T-cell (primary cell): ENCODE results near the gene NPTX2. TPM values are rescaled to one million over a fixed set of nuclear protein-coding genes. Genes with fewer than 3 reads are reported as not detected.

Experiments used
- ATAC-seq, 4 experiments: fragments of 200-7000 bp in 3 of 4; fragments of 150-1000 bp in 1 of 4; cut with Tn5 transposase; replicated peaks in 1 of 4; 1 replicate in 3 of 4; 2 replicates in 1 of 4; pipeline ENCODE4 v1.10.0; 2021; ENCODE audit warnings: moderate library complexity in 3 of 4, mild to moderate bottlenecking in 2 of 4, moderate number of reproducible peaks in 1 of 4
- CTCF ChIA-PET, 2 donors: fragments of 300-600 bp; sonication (Branson Sonifier 250); formaldehyde crosslinking; loops; one replicate each; lab custom pipeline; 2022; ENCODE audit warnings: antibody characterized with exemption in 2 of 2; lab: Charles Lee
- POLR2A ChIA-PET, 2 donors: fragments of 300-600 bp; sonication (Branson Sonifier 250); formaldehyde crosslinking; loops; one replicate each; lab custom pipeline; 2022; ENCODE audit warnings: antibody characterized with exemption in 2 of 2; lab: Charles Lee
- DNase-seq, 35 experiments: peaks; one replicate each; pipeline versions ENCODE4 v3.0.0 to v3.0.0-alpha.2; 2013 to 2023
- H3K27ac ChIP-seq: one replicate; pipeline ENCODE4 v1.5.1; 2013; ENCODE audit warnings: low read length
- H3K27me3 ChIP-seq, 2 experiments: replicated peaks in 1 of 2; 1 replicate in 1 of 2; 2 replicates in 1 of 2; pipeline versions ENCODE4 v1.6.1 to v1.7.0; 2013; ENCODE audit warnings: low read length in 1 of 2, mixed read lengths in 1 of 2; ENCODE audit not compliant: control insufficient read depth in 2 of 2, insufficient read depth in 2 of 2; ENCODE audit errors: extremely low read depth in 1 of 2
- H3K36me3 ChIP-seq, 2 donors: 1 replicate in 1 of 2; 2 replicates in 1 of 2; pipeline versions ENCODE4 v1.6.1 to v1.7.0; 2013; ENCODE audit warnings: low read length in 1 of 2; ENCODE audit not compliant: control insufficient read depth in 2 of 2, insufficient read depth in 1 of 2; ENCODE audit errors: extremely low read depth in 1 of 2
- H3K4me1 ChIP-seq, 2 experiments: 1 replicate in 1 of 2; 2 replicates in 1 of 2; pipeline versions ENCODE4 v1.6.1 to v1.7.0; 2013; ENCODE audit warnings: low read length in 2 of 2, mixed read lengths in 1 of 2; ENCODE audit not compliant: insufficient read depth in 2 of 2, control insufficient read depth in 1 of 2; ENCODE audit errors: extremely low read depth in 1 of 2
- H3K4me3 ChIP-seq, 2 donors: 1 replicate in 1 of 2; 2 replicates in 1 of 2; pipeline versions ENCODE4 v1.5.1 to v1.7.0; 2013; ENCODE audit warnings: mild to moderate bottlenecking in 2 of 2, low read length in 1 of 2, moderate library complexity in 1 of 2; ENCODE audit not compliant: control insufficient read depth in 1 of 2; ENCODE audit errors: extremely low read depth in 1 of 2
- H3K9me3 ChIP-seq: 2 replicates; pipeline ENCODE4 v1.7.0; 2013
- H3K27ac Mint-ChIP-seq, 2 donors: one replicate each; pipeline ENCODE4 v1.8.0; 2020 to 2021; ENCODE audit warnings: mild to moderate bottlenecking in 2 of 2, mixed read lengths in 2 of 2
- H3K27me3 Mint-ChIP-seq, 2 donors: one replicate each; pipeline ENCODE4 v1.8.0; 2021 to 2022; ENCODE audit warnings: mixed read lengths in 2 of 2
- H3K36me3 Mint-ChIP-seq: one replicate; pipeline ENCODE4 v1.8.0; 2021; ENCODE audit warnings: mixed read lengths
- H3K4me1 Mint-ChIP-seq, 3 donors: one replicate each; pipeline ENCODE4 v1.8.0; 2020 to 2022; ENCODE audit warnings: mixed read lengths in 3 of 3, mild to moderate bottlenecking in 1 of 3
- H3K4me3 Mint-ChIP-seq, 3 donors: one replicate each; pipeline ENCODE4 v1.8.0; 2020 to 2022; ENCODE audit warnings: mild to moderate bottlenecking in 3 of 3, mixed read lengths in 3 of 3, moderate library complexity in 3 of 3
- H3K9me3 Mint-ChIP-seq, 3 donors: one replicate each; pipeline ENCODE4 v1.8.0; 2020 to 2022; ENCODE audit warnings: mixed read lengths in 3 of 3
- WGBS: methylation state at CpG from one replicate; pipeline ENCODE4 v1.1.5; 2013; ENCODE audit warnings: missing lambda C conversion rate; ENCODE audit not compliant: insufficient coverage; 5-methylcytosine and 5-hydroxymethylcytosine counted together
- total RNA-seq, 35 experiments: library from RNA in 6 of 35; stranded (reverse) in 6 of 35; fragments of 120-200 nt in 1 of 35; gene quantifications; one replicate each; pipeline versions ENCODE4 v1.2.1 to v1.2.4 and lab custom pipeline; 2013 to 2026

The NPTX2 gene
- total RNA-seq, 5 donors from 2014 or later (not counting 1 experiment from before 2014, with no cell fraction given) = 0.09 to 0.56 (median 0.20) TPM; not detected in 1

DNA sequence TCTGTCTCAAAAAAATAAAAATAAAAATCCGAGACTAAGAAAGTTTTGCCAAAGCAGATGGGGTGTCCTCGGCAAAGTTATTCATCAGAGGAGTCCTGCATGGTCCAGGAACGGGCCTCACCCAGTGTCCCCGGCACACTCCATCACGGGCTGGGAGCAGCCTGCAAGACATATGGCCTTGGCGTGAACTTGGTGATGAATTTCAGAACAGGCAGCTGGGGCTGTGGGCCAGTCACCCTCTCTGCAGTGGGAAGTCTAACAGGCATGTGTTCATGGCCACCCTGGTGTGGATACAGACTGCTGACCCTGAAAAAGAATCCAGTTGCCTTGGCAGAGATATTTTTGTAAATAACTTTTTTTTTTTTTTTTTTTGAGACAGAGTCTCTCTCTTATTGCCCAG lies 34.7 kb downstream of the NPTX2 start:
- Mint-ChIP-seq H3K9me3 (peaks cover 0 to 5% (median 3%) of the 10 kb centered on the region in 3 donors), H3K4me1 (no peaks in the 10 kb centered on the region), H3K36me3 (no peaks in the 10 kb centered on the region), H3K27ac (no peak overlapping the region), H3K4me3 (no peak overlapping the region), H3K27me3 (peaks cover 3 to 4% of the 10 kb centered on the region in 2 donors)
- Histone ChIP-seq H3K4me3 (no peak overlapping the region), H3K4me1 (no peaks in the 10 kb centered on the region), H3K27ac (no peak overlapping the region), H3K36me3 (no peaks in the 10 kb centered on the region), H3K27me3 (peaks cover 0 to 17% of the 10 kb centered on the region in 2 experiments), H3K9me3 (no peaks in the 10 kb centered on the region)
- POLR2A ChIA-PET = no interaction called here
- WGBS = 89% methylated on average over 6 of the region's 6 CpGs
- CTCF ChIA-PET = interaction anchor here in 1 of 2 donors (0.7 kb wide), 1 partner anchor 37 kb away, joined by 5 read pairs; no protein-coding TSS in a partner anchor
- ATAC-seq (no peak), DNase-seq (no peak)

DNA sequence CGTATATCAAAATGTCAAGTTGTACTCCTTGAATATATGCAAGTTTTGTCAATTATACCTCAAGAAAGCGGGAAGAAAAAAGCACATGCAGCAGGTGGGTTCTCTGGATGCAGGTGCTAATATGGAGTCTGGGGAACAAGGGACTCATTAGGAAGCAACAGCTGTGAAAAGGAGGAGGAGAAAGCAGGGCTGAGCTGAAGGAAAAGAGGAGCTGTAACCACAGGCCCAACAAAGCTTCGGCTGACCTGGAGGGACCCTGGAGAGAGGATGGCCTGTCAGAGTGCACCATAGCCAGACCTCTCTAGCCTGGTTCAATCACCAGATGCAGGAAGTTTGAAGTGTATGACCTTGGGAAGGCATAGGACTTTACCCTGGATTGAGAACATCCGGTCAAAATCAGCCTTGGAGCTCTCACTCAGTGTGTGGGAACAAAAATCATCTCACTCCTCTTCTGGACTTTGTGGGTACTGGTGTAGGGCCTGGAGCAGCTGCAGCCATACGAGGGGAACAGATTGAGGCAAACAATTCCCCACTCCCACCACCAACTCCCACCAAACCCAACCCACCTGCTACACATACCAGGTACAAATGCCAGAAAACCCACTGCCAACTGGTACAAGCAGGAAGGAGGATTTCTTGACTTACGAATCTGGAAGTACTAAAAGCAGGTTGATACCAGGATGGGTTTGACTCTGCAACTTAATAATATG lies 36.7 kb downstream of the NPTX2 start:
- DNase-seq = no peak
- no peak overlapping the region for H3K4me3 ChIP-seq
- no peaks in the 10 kb centered on the region for H3K36me3 ChIP-seq
- 100% methylated on average over 1 of the region's 6 CpGs for WGBS
- ChIA-PET POLR2A (interaction anchor here in 1 of 2 donors (0.6 kb wide), 1 partner anchor 16 kb away, joined by 3 read pairs; no protein-coding TSS in a partner anchor), CTCF (interaction anchor here in 1 of 2 donors (0.6 kb wide), 1 partner anchor 8 kb away, joined by 3 read pairs; no protein-coding TSS in a partner anchor)
- no peaks in the 10 kb centered on the region for H3K9me3 ChIP-seq
- no peak overlapping the region for H3K27ac ChIP-seq
- Mint-ChIP-seq H3K36me3 (no peaks in the 10 kb centered on the region), H3K27me3 (peaks cover 0 to 4% of the 10 kb centered on the region in 2 donors), H3K4me1 (no peaks in the 10 kb centered on the region), H3K27ac (no peak overlapping the region), H3K4me3 (no peak overlapping the region), H3K9me3 (peaks cover 0 to 5% (median 3%) of the 10 kb centered on the region in 3 donors)
- no peaks in the 10 kb centered on the region for H3K4me1 ChIP-seq
- no peak for ATAC-seq
- H3K27me3 ChIP-seq = peaks cover 0 to 13% of the 10 kb centered on the region in 2 experiments

DNA sequence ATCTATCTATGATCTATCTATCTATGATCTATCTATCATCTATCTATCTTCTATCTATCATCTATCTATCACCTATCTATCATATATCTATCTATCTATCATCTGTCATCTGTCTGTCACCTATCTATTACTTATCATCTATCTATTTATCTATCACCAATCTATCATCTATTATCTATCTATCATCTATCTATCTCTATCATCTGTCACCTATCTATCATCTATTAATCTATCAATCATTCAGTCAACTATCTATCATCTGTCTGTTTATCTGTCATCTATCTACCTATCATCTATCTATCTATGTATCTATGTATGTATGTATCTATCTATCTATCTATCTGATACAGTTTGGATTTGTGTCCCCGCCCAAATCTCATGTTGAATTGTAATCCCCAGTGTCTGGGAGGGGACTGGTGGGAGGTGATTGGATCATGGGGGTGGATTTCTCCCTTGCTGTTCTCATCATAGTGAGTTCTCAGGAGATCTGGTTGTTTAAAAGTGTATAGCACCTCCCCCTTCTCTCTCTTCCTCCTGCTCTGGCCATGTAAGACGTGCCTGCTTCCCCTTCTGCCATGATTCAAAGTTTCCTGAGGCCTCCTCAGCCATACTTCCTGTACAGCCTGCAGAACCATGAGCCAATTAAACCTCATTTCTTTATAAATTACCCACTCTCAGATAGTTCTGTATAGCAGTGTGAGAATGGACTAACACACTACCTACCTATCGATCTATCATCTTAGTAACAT lies 37.6 kb downstream of the NPTX2 start:
- Mint-ChIP-seq H3K4me1 (no peaks in the 10 kb centered on the region), H3K4me3 (no peak overlapping the region), H3K9me3 (peaks cover 0 to 3% (median under 1%) of the 10 kb centered on the region in 3 donors), H3K27me3 (peaks cover 0 to 1% of the 10 kb centered on the region in 2 donors), H3K36me3 (no peaks in the 10 kb centered on the region), H3K27ac (no peak overlapping the region)
- no peak overlapping the region for H3K4me3 ChIP-seq
- no peaks in the 10 kb centered on the region for H3K4me1 ChIP-seq
- H3K36me3 ChIP-seq = no peaks in the 10 kb centered on the region
- WGBS = no CpG with 5 or more reads among the region's 3 CpGs
- H3K9me3 ChIP-seq = no peaks in the 10 kb centered on the region
- DNase-seq = no peak
- no peak overlapping the region for H3K27ac ChIP-seq
- CTCF ChIA-PET = no interaction called here
- ATAC-seq = no peak
- peaks cover 0 to 10% of the 10 kb centered on the region in 2 experiments for H3K27me3 ChIP-seq
- POLR2A ChIA-PET = no interaction called here

DNA sequence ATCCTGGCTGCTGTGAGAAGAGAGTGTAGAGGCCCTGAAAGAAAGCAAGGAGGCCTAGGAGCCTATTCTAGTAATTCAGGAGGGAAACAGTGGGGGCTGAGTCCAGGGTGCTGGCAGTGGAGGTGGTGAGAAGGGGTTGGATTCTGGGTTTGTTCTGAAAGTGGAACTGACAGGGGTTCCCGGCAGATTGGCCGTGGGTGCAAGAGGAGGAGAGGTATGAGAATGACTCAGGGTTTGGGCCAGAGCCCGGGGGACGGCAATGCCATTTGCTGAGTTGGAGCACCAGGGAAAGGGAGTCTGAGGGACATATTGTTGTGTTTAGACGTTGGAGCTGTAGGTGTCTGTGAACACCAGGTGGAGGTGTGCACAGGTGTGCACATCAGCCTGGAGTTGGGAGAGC lies 38.5 kb downstream of the NPTX2 start:
- Histone ChIP-seq H3K4me3 (no peak overlapping the region), H3K4me1 (no peaks in the 10 kb centered on the region), H3K36me3 (no peaks in the 10 kb centered on the region), H3K9me3 (no peaks in the 10 kb centered on the region), H3K27me3 (peaks cover 0 to 10% of the 10 kb centered on the region in 2 experiments), H3K27ac (no peak overlapping the region)
- ATAC-seq (no peak), DNase-seq (no peak)
- no peaks in the 10 kb centered on the region for H3K9me3 Mint-ChIP-seq
- H3K27me3 Mint-ChIP-seq = no peaks in the 10 kb centered on the region
- no peaks in the 10 kb centered on the region for H3K36me3 Mint-ChIP-seq
- no peaks in the 10 kb centered on the region for H3K4me1 Mint-ChIP-seq
- WGBS = 81% methylated on average over 5 of the region's 5 CpGs
- POLR2A ChIA-PET = no interaction called here
- no peak overlapping the region for H3K4me3 Mint-ChIP-seq
- H3K27ac Mint-ChIP-seq = no peak overlapping the region
- CTCF ChIA-PET = no interaction called here

DNA sequence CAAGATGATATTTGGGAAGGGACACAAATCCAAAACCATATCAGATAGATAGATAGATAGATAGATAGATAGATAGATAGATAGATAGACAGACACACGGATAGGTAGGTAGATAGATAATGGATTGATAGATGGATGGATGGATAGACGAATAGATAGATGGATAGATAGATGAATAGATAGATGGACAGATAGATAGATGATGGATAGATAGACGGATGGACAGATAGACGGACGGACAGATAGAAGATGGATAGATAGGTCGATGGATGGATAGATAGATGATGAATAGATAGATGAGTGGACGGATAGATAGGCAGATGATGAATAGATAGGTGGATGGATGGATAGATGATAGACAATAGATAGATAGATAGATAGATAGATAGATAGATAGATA lies 39.8 kb downstream of the NPTX2 start:
- Histone ChIP-seq H3K27me3 (peaks cover 0 to 11% of the 10 kb centered on the region in 2 experiments), H3K4me3 (no peak overlapping the region), H3K27ac (no peak overlapping the region), H3K9me3 (no peaks in the 10 kb centered on the region), H3K36me3 (no peaks in the 10 kb centered on the region), H3K4me1 (no peaks in the 10 kb centered on the region)
- CTCF ChIA-PET = no interaction called here
- Mint-ChIP-seq H3K9me3 (no peaks in the 10 kb centered on the region), H3K4me1 (no peaks in the 10 kb centered on the region), H3K4me3 (no peak overlapping the region), H3K36me3 (no peaks in the 10 kb centered on the region), H3K27ac (no peak overlapping the region), H3K27me3 (no peaks in the 10 kb centered on the region)
- POLR2A ChIA-PET = no interaction called here
- 88% methylated on average over 7 of the region's 7 CpGs for WGBS
- DNase-seq (no peak), ATAC-seq (no peak)

DNA sequence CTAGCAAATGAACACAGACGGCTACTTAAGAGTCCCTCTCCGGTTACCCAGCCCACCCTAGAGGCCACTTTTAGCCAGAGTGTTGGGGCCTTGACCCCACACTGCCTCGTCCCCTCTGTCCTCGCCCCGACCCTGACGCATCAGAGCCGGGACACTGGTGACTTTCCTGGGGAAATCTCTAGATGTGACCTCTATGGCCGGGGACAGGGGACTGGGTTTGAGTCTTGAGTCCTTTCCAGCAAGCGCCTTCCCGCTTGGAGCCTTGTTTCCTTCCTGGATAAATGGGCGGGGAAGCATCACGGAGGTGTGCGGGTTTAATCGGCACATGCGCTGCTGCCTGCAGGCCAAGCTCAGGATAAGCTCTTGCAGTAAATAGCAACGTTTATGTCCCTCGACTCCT lies 40.7 kb downstream of the NPTX2 start:
- POLR2A ChIA-PET = no interaction called here
- H3K36me3 ChIP-seq = no peaks in the 10 kb centered on the region
- no peaks in the 10 kb centered on the region for H3K9me3 ChIP-seq
- 86% methylated on average over 17 of the region's 17 CpGs for WGBS
- DNase-seq (no peak), ATAC-seq (no peak)
- Mint-ChIP-seq H3K9me3 (no peaks in the 10 kb centered on the region), H3K27me3 (no peaks in the 10 kb centered on the region), H3K36me3 (no peaks in the 10 kb centered on the region), H3K27ac (no peak overlapping the region), H3K4me3 (no peak overlapping the region), H3K4me1 (no peaks in the 10 kb centered on the region)
- peaks cover 0 to 8% of the 10 kb centered on the region in 2 experiments for H3K27me3 ChIP-seq
- H3K4me1 ChIP-seq = no peaks in the 10 kb centered on the region
- no peak overlapping the region for H3K27ac ChIP-seq
- H3K4me3 ChIP-seq = no peak overlapping the region
- CTCF ChIA-PET = no interaction called here
